Spinal cord (tissue), 10 donors: ENCODE measurements around the gene PHIP. TPM values are rescaled to one million over a fixed set of nuclear protein-coding genes. Genes with fewer than 3 reads are reported as not detected.

Experiments used
- DNase-seq, 6 donors: peaks; one replicate each; pipeline versions ENCODE4 v3.0.0 to v3.0.0-alpha.2; 2013 to 2015; ENCODE audit warnings: low spot score in 6 of 6, low read depth in 4 of 6
- H3K27ac ChIP-seq: one replicate; pipeline ENCODE4 v1.5.1; 2013; ENCODE audit warnings: low read depth, low read length, control low read depth
- H3K27me3 ChIP-seq: one replicate; pipeline ENCODE4 v1.6.1; 2013; ENCODE audit warnings: low read length; ENCODE audit not compliant: control insufficient read depth, insufficient read depth
- H3K36me3 ChIP-seq: one replicate; pipeline ENCODE4 v1.6.1; 2013; ENCODE audit warnings: low read length; ENCODE audit not compliant: control insufficient read depth, insufficient read depth
- H3K4me1 ChIP-seq: one replicate; pipeline ENCODE4 v1.6.1; 2013; ENCODE audit warnings: low read length; ENCODE audit not compliant: control insufficient read depth, insufficient read depth
- H3K4me3 ChIP-seq: one replicate; pipeline ENCODE4 v1.5.1; 2013; ENCODE audit warnings: low read depth, low read length, control low read depth
- H3K9me3 ChIP-seq: one replicate; pipeline ENCODE4 v1.6.1; 2013; ENCODE audit warnings: low read length; ENCODE audit not compliant: control insufficient read depth, insufficient read depth
- WGBS: methylation state at CpG from one replicate; pipeline ENCODE4 v1.1.5; 2013; ENCODE audit warnings: missing lambda C conversion rate; ENCODE audit not compliant: insufficient coverage; 5-methylcytosine and 5-hydroxymethylcytosine counted together
- polyA plus RNA-seq, 2 donors: library from polyadenylated mRNA; unstranded; fragments of 120-200 nt; gene quantifications; one replicate each; pipeline ENCODE4 v1.2.1, GENCODE V29; 2013; ENCODE audit not compliant: insufficient read length in 2 of 2
- total RNA-seq, 2 donors: library from RNA; depleted of rRNA in 1 of 2; stranded (reverse); fragments of 120-200 nt in 1 of 2; fragments of >200 nt in 1 of 2; gene quantifications; one replicate each; pipeline versions ENCODE4 v1.2.3 to v1.2.4, GENCODE V29; 2013 to 2014
- donor health status: healthy.

Gene PHIP
- total and polyA plus RNA-seq, 4 donors: 20.2 to 57.6 (median 38.6) TPM

GRCh38 chr6:79056226-79056625 is 21.8 kb downstream of the PHIP start:
- H3K4me1 ChIP-seq: no peaks in the 10 kb centered on the region
- H3K9me3 ChIP-seq: no peaks in the 10 kb centered on the region
- H3K36me3 ChIP-seq: peaks cover 10% of the 10 kb centered on the region
- no peak overlapping the region for H3K4me3 ChIP-seq
- no peaks in the 10 kb centered on the region for H3K27me3 ChIP-seq
- no peak overlapping the region for H3K27ac ChIP-seq
- DNase-seq: no peak
- WGBS: 67% methylated on average over 1 of the region's 1 CpG

GRCh38 chr6:79048611-79049010 is 29.4 kb downstream of the PHIP start:
- H3K27ac ChIP-seq: no peak overlapping the region
- no peaks in the 10 kb centered on the region for H3K9me3 ChIP-seq
- DNase-seq: peak in 2 of 6 donors; percentile 21 to 35
- no peaks in the 10 kb centered on the region for H3K27me3 ChIP-seq
- H3K4me3 ChIP-seq: no peak overlapping the region
- H3K36me3 ChIP-seq: peaks cover 8% of the 10 kb centered on the region
- no peaks in the 10 kb centered on the region for H3K4me1 ChIP-seq
- WGBS: no CpG with 5 or more reads among the region's 2 CpGs

- no CpG with 5 or more reads among the region's 2 CpGs for WGBS
- no peaks in the 10 kb centered on the region for H3K4me1 ChIP-seq
Observed at GRCh38 chr6:79047072-79047471, 31.0 kb downstream of the PHIP start.

GRCh38 chr6:79045966-79046365 is 32.1 kb downstream of the PHIP start:
- 85% methylated on average over 2 of the region's 2 CpGs for WGBS
- Histone ChIP-seq H3K27me3 (no peaks in the 10 kb centered on the region), H3K27ac (no peak overlapping the region), H3K36me3 (peaks cover 3% of the 10 kb centered on the region), H3K4me3 (no peak overlapping the region), H3K9me3 (no peaks in the 10 kb centered on the region), H3K4me1 (no peaks in the 10 kb centered on the region)
- no peak for DNase-seq

More at GRCh38 chr6:79047072-79047471, 31.0 kb downstream of the PHIP start:
- H3K27ac ChIP-seq: no peak overlapping the region
- peaks cover 3% of the 10 kb centered on the region for H3K36me3 ChIP-seq
- no peak for DNase-seq
- no peaks in the 10 kb centered on the region for H3K9me3 ChIP-seq
- H3K4me3 ChIP-seq: no peak overlapping the region
- no peaks in the 10 kb centered on the region for H3K27me3 ChIP-seq

DNA sequence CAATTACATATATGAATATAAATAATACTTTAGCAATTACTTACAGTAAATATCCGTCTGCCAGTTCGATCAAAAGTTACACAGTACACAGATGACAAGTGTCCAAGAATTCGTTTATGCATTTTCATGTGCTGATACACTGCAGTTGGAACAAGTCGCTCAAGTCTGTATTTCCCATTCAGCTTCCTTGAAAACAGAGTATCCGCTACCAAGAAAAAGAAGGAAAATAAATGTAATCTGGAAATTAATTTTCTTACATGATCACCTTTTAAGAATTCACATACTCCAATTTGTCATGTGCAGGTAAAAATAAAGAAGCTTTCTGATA is 35.3 kb downstream of the PHIP start:
- Histone ChIP-seq H3K4me3 (no peak overlapping the region), H3K27ac (no peak overlapping the region), H3K27me3 (no peaks in the 10 kb centered on the region), H3K4me1 (no peaks in the 10 kb centered on the region), H3K36me3 (no peaks in the 10 kb centered on the region), H3K9me3 (no peaks in the 10 kb centered on the region)
- WGBS: 94% methylated on average over 3 of the region's 5 CpGs
- no peak for DNase-seq

GRCh38 chr6:79042088-79042798 is 35.8 kb downstream of the PHIP start:
- H3K27ac ChIP-seq: no peak overlapping the region
- no peaks in the 10 kb centered on the region for H3K9me3 ChIP-seq
- H3K27me3 ChIP-seq: no peaks in the 10 kb centered on the region
- H3K36me3 ChIP-seq: no peaks in the 10 kb centered on the region
- no CpG with 5 or more reads among the region's 1 CpG for WGBS
- no peak for DNase-seq
- H3K4me1 ChIP-seq: no peaks in the 10 kb centered on the region
- no peak overlapping the region for H3K4me3 ChIP-seq

DNA sequence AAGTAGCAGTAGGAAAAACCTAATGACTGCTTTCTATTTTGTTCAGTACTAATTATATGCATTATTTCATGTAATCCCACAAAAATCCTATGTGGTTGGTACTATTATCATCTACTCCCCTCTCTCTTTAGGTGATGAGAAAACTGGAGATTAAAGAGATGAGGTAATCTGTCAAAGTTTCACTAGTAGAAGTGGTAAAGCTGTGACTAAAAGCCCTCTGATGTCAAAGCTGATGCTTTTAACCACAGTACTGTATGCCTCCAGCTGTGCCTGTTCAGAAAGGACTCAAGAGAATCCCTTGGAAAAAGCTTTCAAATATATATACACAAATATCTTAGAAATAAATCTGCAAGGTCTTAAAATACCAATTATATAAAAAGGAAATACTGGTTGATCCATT is 38.0 kb downstream of the PHIP start:
- Histone ChIP-seq H3K4me3 (no peak overlapping the region), H3K27me3 (no peaks in the 10 kb centered on the region), H3K4me1 (no peaks in the 10 kb centered on the region), H3K9me3 (no peaks in the 10 kb centered on the region), H3K27ac (no peak overlapping the region), H3K36me3 (no peaks in the 10 kb centered on the region)
- DNase-seq: no peak

GRCh38 chr6:79038061-79038460 is 40.0 kb downstream of the PHIP start:
- Histone ChIP-seq H3K4me3 (no peak overlapping the region), H3K4me1 (no peaks in the 10 kb centered on the region)
- DNase-seq: no peak

DNA sequence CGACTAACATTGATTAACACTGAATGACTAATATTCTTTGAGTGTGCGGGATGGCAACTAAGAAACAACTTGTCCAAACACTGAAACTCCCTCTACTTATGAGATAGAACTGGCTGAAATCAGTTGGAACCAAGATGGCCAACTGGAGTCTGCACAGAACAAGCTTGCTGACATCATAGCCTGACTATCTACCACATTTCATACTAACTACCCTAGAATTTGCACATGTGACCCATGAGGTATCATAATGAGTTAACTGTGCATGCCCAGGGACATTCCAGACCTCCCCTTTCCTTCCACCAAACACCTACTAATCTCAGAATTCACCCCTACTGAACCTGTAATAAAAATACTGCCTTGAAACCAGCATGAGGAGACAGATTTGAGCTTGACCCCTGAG is 43.2 kb downstream of the PHIP start:
- H3K4me3 ChIP-seq: no peak overlapping the region
- H3K27me3 ChIP-seq: no peaks in the 10 kb centered on the region
- no peaks in the 10 kb centered on the region for H3K36me3 ChIP-seq
- 67% methylated on average over 1 of the region's 2 CpGs for WGBS
- no peak overlapping the region for H3K27ac ChIP-seq
- no peaks in the 10 kb centered on the region for H3K9me3 ChIP-seq
- no peak for DNase-seq
- no peaks in the 10 kb centered on the region for H3K4me1 ChIP-seq

More at GRCh38 chr6:79038061-79038460, 40.0 kb downstream of the PHIP start:
- Histone ChIP-seq H3K9me3 (no peaks in the 10 kb centered on the region), H3K27ac (no peak overlapping the region), H3K36me3 (no peaks in the 10 kb centered on the region), H3K27me3 (no peaks in the 10 kb centered on the region)

DNA sequence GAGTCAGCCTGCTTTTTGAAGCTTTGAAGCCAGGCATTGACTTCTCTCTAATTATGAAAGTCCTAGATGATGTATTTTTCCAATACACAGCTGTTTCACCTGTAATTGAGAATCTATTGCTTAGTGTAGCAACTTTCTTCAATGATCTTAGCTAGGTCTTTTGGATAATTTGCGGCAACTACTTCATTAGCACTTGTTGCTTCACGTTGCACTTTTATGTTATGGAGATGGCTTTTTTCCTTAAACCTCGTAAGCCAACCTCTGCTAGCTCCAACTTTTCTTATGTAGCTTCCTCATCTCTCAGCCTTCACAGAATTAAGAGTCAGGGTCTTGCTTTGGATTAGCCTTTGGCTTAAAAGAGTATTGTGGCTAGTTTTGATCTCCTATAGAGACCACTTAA is 44.8 kb downstream of the PHIP start:
- H3K4me3 ChIP-seq: no peak overlapping the region
- no peaks in the 10 kb centered on the region for H3K4me1 ChIP-seq
- H3K36me3 ChIP-seq: no peaks in the 10 kb centered on the region
- DNase-seq: no peak
- WGBS: 100% methylated on average over 2 of the region's 3 CpGs
- no peak overlapping the region for H3K27ac ChIP-seq
- no peaks in the 10 kb centered on the region for H3K27me3 ChIP-seq
- no peaks in the 10 kb centered on the region for H3K9me3 ChIP-seq
